GM12801 (cell line): ENCODE results near the gene DUOX1.

Experiments
- CTCF ChIP-seq: IDR thresholded peaks from one replicate; pipeline ENCODE4 v1.5.1; 2011; ENCODE audit warnings: control low read depth; ENCODE audit not compliant: insufficient read length; ENCODE audit errors: extremely low read depth

The DUOX1 gene

DNA sequence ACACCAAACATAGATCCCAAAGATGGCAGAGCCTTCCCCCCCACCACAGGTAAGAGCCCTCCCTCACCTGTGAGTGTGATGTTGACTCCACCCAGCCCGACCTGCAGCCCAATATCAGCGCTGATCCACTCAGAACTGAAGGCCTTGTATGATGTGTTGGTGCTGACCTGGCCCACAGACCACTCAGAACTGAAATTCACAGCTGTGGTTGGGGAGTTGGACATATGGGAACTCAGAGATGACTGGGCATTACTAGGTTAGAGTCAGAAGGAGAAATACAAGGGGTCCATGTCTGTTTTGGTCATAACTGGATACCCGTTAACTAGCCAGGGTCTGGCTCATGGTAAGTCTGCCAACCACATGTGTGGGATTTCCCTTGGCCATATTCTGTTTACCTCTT is 8.8 kb upstream of the DUOX1 start:
- TF ChIP-seq CTCF = no peak

DNA sequence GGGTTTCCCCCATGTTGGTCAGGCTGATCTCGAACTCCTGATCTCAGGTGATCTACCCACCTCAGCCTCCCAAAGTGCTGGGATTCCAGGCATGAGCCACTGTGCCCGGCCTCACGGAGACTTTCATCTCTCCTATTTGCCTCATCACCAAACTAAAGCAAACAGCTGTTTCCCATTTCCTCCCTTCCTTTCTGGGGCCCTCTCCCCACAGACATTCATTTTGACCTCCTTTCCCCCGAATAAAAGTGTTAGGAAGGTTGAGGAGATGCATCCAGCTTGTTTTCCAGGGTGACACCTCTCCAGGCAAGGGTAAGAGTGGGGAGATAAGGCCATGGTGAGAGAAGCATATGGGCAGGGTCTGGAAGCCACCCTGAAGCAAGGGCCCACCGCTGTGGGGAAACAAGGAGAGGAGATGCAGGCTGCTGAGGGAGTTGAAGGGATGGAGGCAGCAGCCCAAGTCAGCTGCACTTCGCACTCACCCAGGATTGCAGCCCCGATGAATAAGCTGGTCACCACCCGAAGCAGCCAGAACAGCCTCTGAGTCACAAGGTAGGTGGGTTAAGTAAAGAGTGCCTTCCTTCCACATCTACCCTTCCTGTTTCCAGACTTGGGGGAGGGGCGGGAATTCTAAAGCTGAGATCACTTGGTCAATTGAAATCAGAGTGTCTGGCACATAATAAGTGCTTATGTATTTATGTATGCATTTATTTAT is 7.9 kb upstream of the DUOX1 start:
- TF ChIP-seq CTCF = no peak

- no peak for TF ChIP-seq CTCF
These were observed 7.1 kb upstream of the DUOX1 start for GRCh38 chr15:45122719-45123118.

GRCh38 chr15:45123397-45123796 is 6.4 kb upstream of the DUOX1 start:
- no peak for TF ChIP-seq CTCF

DNA sequence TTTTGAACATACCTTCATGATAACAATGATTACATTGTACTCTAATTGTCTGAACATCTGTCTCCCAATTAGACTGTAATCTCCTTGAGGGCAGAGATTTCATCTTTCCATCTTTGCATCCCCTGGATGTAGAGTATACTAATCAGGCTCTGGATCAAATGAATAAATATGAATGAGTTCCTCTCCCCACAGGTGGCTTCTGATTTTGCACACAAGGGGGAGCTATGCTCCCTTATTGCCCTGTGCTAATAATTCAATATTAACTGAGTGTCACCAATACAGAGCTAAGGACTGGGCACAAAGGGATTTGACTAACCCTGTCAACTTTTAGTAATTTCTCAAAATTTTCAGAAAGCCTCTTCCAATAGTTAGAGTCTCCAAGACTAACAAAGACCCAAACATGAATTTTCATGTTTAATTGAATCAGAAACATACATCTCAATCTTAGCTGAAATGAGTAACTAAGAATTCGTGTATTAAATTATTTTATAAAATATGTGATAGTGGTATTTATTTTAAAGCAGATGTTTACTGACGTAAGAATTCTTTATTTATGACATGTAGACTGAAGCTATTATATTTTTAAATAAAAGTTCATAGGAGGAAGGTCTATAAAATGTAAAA is 3.1 kb upstream of the DUOX1 start:
- no peak for TF ChIP-seq CTCF

GRCh38 chr15:45128971-45129639 is 689 bp upstream of the DUOX1 start:
- TF ChIP-seq CTCF = no peak

DNA sequence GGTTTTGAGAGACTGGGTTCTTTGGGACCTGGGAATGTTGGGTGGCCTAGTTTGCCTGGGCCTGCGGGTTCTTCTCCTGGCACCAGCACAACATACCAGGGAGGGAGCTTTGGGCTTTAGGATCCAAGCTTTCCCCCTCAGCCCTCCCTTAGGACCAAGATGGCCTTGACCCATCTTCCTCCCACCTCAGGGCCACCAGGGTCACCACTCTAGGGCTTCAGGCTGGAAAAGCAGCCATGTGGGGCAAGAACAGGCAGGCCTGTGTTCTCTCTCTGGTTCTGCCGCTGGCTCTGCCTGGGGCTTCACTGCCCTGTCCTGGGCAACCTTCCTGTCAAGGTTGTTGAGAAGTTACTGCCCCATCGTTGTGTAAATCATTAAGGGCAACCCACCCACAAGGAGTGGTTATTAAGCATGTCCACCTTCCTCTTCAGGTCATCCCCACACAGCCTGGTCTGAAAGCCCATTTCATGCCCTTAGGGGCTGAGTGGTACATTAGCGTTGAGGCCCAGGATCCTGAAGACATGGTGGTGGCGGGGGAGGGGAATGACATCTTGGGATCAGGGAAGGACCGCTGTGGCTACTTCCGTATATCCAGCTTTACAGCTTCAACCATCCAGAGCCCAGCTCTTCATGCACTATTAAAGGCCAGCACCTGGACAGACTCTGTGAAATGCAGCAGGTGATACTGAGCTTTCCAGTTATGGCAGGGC is 652 bp downstream of the DUOX1 start:
- TF ChIP-seq CTCF = no peak
